ENCODE results near the gene UBE2I. TPM values are rescaled to one million over a fixed set of nuclear protein-coding genes. Genes with fewer than 3 reads are reported as not detected.

UBE2I gene
- total and polyA plus RNA-seq, 12 donors, result 50.7 to 203 (median 89.2) TPM

DNA sequence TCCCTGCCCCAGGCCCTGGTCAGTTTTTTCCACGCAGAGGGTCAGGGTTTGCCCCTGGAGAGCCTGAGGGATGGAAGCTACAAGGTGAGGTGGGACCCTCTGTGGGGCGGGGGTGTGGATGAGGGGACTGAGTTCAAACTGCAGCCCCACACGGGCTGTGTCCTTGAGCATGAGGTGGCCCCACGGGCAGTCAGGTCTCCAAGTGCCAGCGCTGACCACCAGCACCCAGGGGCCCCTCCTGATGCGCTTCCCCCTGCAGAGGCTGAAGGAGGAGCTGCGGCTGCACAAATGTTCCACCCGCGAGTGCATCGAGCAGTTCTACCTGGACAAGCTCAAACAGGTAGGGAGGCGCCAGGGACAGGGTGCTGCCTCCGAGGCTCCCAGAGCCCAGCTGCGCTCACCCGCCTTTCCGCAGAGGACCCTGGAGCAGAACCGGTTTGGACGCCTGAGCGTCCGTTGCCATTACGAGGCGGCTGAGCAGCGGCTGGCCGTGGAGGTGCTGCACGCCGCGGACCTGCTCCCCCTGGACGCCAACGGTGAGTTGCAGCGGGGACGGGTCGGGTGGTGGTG, 37.9 kb downstream of the UBE2I start:
- no peaks in the 10 kb centered on the region for H3K27me3 ChIP-seq
- intact Hi-C loops (cut with DNase I), result no loop called here
- WGBS, 4 donors, result 85 to 96% (median 92%) methylated on average over 14 to 31 of the region's 31 CpGs
- H3K36me3 ChIP-seq (replicated peaks in 1 of 2), result peaks cover 0 to 32% of the 10 kb centered on the region in 2 donors
- no peak overlapping the region for H3K4me3 ChIP-seq
- H3K27ac ChIP-seq, result no peak overlapping the region
- H3K9me3 ChIP-seq (replicated peaks in 1 of 3), result no peaks in the 10 kb centered on the region
- DNase-seq, result no peak
- H3K4me1 ChIP-seq (replicated peaks in 1 of 2), result peaks cover 8 to 26% of the 10 kb centered on the region in 2 donors
- TF ChIP-seq, protein P1, sequence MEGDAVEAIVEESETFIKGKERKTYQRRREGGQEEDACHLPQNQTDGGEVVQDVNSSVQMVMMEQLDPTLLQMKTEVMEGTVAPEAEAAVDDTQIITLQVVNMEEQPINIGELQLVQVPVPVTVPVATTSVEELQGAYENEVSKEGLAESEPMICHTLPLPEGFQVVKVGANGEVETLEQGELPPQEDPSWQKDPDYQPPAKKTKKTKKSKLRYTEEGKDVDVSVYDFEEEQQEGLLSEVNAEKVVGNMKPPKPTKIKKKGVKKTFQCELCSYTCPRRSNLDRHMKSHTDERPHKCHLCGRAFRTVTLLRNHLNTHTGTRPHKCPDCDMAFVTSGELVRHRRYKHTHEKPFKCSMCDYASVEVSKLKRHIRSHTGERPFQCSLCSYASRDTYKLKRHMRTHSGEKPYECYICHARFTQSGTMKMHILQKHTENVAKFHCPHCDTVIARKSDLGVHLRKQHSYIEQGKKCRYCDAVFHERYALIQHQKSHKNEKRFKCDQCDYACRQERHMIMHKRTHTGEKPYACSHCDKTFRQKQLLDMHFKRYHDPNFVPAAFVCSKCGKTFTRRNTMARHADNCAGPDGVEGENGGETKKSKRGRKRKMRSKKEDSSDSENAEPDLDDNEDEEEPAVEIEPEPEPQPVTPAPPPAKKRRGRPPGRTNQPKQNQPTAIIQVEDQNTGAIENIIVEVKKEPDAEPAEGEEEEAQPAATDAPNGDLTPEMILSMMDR (IDR thresholded peaks at IDR 0.05), result no peak
- no peak for TF ChIP-seq POLR2A (IDR thresholded peaks at IDR 0.05)

DNA sequence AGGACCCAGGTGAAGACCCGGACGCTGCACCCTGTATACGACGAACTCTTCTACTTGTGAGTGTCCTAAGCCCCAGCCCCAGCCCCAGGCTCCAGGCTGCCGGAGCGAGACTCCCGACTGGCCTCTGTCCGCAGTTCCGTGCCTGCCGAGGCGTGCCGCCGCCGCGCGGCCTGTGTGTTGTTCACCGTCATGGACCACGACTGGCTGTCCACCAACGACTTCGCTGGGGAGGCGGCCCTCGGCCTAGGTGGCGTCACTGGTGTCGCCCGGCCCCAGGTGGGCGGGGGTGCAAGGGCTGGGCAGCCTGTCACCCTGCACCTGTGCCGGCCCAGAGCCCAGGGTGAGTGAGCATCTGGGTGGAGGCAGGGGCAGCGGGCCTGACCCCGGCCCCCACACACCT, 38.5 kb downstream of the UBE2I start:
- H3K4me1 ChIP-seq (replicated peaks in 1 of 2), result peaks cover 11 to 27% of the 10 kb centered on the region in 2 donors
- no peak overlapping the region for H3K4me3 ChIP-seq
- DNase-seq, result no peak
- no peak overlapping the region for H3K27ac ChIP-seq
- 90 to 94% (median 92%) methylated on average over 2 to 29 of the region's 29 CpGs for WGBS, 4 donors
- H3K36me3 ChIP-seq (replicated peaks in 1 of 2), result peaks cover 0 to 32% of the 10 kb centered on the region in 2 donors
- no peak for TF ChIP-seq POLR2A (IDR thresholded peaks at IDR 0.05)
- TF ChIP-seq, protein P1 (IDR thresholded peaks at IDR 0.05), result no peak
- no peaks in the 10 kb centered on the region for H3K27me3 ChIP-seq
- intact Hi-C loops (cut with DNase I), result no loop called here
- H3K9me3 ChIP-seq (replicated peaks in 1 of 3), result no peaks in the 10 kb centered on the region

- peaks cover 14 to 29% of the 10 kb centered on the region in 2 donors for H3K4me1 ChIP-seq (replicated peaks in 1 of 2)
- no peak for DNase-seq
- H3K4me3 ChIP-seq, result no peak overlapping the region
- 90 to 93% (median 90%) methylated on average over 2 to 15 of the region's 15 CpGs for WGBS, 4 donors
- no peak for TF ChIP-seq POLR2A (IDR thresholded peaks at IDR 0.05)
- TF ChIP-seq, protein P1 (IDR thresholded peaks at IDR 0.05), result no peak
- H3K27me3 ChIP-seq, result no peaks in the 10 kb centered on the region
- H3K27ac ChIP-seq, result no peak overlapping the region
- peaks cover 0 to 32% of the 10 kb centered on the region in 2 donors for H3K36me3 ChIP-seq (replicated peaks in 1 of 2)
- H3K9me3 ChIP-seq (replicated peaks in 1 of 3), result no peaks in the 10 kb centered on the region
- intact Hi-C loops (cut with DNase I), result no loop called here
Observed at GRCh38 chr16:1348441-1348840, 39.0 kb downstream of the UBE2I start.

DNA sequence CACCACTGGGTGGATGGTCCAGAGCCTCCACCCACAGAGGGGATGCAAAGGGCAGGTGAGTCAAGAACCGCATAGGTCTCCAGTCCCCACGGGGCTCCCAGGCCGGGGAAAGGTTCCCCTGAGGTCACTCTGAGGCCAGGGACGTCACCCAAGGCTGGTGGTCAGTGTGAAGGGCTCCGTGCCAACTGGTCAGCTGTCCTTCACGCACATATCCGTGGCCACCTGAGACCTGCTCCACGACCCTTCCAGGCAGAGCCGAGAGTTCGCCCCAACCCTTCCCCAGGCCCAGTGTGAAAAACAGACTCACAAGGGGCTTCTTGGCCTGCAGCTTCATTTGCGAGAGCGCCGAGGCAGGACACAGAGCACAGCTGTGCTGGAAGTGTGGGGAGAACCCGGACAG, 39.5 kb downstream of the UBE2I start:
- intact Hi-C loops (cut with DNase I), result no loop called here
- Histone ChIP-seq H3K27me3 (no peaks in the 10 kb centered on the region), H3K9me3 (replicated peaks in 1 of 3) (no peaks in the 10 kb centered on the region), H3K36me3 (replicated peaks in 1 of 2) (peaks cover 0 to 32% of the 10 kb centered on the region in 2 donors), H3K4me3 (no peak overlapping the region), H3K27ac (no peak overlapping the region), H3K4me1 (replicated peaks in 1 of 2) (peaks cover 14 to 30% of the 10 kb centered on the region in 2 donors)
- no peak for DNase-seq
- 78 to 87% (median 83%) methylated on average over 3 to 14 of the region's 14 CpGs for WGBS, 4 donors
- no peak for TF ChIP-seq POLR2A (IDR thresholded peaks at IDR 0.05)
- TF ChIP-seq, protein P1 (IDR thresholded peaks at IDR 0.05), result no peak

Measured in adrenal gland (tissue), 12 donors.